Stimulated activated CD8-positive, alpha-beta memory T cell treated with anti-CD3 and anti-CD28 coated beads, Interleukin-2, amount 100 ng/mL, for 48 hours (primary cell): ENCODE results near the gene IGF2R.
"Not testable (repeated sequence)": the region's sequence is repeated elsewhere in the genome, so short reads cannot be mapped to it uniquely, and the experiment has no call there.

ENCODE experiments used
- DNase-seq, 2 donors: peaks; one replicate each; pipeline ENCODE4 v3.0.0-alpha.2; 2020; ENCODE audit warnings: low read depth in 2 of 2

IGF2R gene

GRCh38 chr6:160122744-160123143 lies 153.9 kb downstream of the IGF2R start:
- DNase-seq: no peak

GRCh38 chr6:160124007-160124406 lies 155.1 kb downstream of the IGF2R start:
- DNase-seq: no peak

DNA sequence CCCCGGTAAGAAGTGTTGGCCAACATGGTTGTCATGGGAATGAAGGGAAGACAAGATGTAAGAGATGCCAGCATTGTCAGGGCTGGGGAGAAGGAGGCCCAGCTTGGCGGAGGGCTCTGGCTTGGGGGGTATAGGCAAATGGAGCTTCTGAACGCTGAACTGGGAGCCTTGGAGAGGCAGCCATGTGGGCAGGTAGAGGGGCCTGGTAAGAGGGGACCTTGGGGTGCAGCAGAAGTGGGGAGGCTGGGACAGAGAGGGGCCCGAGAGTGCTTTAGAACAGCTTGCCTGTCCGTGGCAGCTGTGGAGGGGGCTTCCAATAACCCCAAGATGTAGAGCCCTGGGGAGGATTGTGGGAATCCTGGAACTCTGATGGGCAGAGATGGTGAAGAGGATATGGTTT lies 155.7 kb downstream of the IGF2R start:
- DNase-seq: no peak

DNA sequence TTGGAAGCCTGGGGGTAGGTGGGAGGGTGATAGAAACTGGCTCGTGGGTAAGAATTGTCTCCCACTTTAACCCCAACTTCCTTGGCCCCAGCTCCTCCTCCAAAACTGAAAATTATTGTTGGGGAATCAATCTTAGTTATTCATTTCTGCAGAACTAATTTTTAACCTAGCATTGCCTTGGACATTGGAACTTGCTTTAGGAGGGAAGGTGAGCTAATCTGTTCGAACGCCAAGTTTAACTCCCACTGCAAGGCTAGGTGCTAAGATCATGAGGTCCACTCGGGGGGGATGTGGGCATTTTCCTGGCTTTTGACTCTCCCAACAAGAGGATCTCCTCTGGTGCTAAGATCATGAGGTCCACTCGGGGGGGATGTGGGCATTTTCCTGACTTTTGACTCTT lies 156.2 kb downstream of the IGF2R start:
- DNase-seq: not testable (repeated sequence)

DNA sequence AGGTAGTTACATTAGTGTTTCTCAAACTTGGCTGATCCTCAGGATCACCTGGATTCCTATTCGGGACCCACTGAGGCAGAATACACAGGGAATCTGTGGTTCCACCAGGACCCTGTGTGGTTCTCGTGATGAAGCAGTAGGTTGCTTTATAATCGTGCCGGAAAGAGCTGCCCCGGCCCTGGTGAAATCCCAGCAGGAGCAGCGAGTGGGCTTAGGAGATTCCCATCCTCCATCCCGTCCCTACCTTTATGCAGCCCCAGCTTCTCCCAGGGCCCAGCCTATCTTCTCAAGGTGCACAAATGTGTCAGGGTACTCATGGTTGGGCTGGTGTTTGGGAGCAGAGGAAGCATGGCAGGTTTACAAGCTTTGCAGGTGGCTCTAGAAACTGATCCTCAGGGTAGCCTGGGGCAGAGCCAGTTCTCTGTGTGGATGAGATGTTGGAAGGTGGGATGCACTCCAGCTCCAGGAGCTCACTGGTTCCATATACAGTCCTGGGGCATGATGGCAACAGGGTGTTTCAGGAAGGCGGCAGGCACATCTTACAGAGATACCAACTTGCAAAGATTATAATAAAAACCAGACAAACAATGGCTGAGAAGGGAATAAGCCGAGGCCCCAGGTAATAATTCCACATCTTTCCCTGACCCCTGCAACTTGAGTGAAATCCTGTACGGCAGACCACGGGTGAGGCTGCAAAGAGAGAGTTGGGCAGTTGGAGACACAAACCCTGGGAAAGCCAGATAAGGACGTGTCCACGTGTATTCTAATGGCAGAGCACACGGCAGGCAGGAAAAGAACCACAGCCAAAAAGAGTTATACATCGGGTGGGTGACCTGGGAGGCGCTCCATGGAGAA lies 158.6 kb downstream of the IGF2R start:
- DNase-seq: no peak

GRCh38 chr6:160128125-160128683 lies 159.3 kb downstream of the IGF2R start:
- DNase-seq: no peak

DNA sequence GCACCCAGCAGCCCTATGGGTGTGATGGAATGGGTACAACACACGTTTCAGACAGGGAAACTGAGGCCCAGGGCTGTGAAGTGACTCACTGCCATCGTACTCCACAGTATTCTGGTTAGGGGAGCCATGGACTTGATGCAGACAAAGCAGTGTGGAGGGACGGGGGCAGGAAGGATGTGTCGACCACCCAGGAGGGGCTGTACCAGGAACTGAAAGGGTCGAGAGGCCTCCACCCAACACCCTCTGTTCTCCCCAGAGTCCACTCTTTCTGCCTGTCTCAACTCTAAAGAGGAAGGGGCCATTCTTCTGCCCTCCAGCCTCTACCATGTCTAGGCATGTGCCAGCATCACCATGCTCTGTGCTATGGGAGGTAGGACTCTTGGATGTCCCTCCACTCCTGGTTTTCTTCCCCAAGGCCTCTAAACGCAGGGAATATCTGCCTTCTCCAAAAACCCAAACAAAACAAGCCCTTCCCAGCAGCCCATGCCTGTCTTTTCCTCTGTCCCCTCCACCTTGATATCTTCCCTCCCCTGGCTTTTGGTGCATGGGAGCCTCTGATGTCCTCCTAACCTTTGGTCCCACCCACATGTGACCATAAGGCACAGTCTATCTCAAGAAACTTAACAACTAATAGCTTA lies 160.1 kb downstream of the IGF2R start:
- no peak for DNase-seq

DNA sequence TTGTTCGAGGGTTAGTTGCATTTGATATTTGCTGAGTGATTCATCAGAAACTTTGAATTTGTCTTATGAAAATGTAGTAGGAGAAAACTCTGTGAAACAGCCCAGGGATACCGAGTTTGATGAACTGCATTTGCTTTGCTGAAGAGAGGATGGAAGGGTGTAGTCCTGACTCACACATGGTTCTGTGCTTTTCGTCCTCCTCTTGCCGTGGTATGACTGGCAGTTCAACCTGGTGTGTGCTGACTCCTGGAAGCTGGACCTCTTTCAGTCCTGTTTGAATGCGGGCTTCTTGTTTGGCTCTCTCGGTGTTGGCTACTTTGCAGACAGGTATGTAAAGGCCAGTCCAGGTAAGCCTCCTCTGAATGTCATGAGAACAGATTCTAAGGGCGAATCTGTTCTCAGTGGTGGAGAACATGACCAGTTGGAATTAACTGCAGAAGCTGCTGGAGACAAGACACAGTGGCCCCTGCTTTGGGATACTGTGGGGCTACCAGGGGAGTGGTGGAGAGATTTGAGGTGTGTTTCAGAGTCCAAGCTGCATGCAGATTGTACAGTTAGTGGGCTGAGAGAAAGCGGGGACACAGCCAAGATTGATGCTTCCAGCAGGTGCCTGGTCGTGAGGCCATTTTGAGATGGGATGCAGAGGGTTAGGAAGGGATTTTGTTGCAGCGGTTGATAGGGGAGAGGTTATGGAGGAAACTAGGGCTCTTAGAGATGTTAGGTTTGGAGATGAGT lies 161.2 kb downstream of the IGF2R start:
- DNase-seq: no peak

GRCh38 chr6:160130729-160131484 lies 162.0 kb downstream of the IGF2R start:
- no peak for DNase-seq

DNA sequence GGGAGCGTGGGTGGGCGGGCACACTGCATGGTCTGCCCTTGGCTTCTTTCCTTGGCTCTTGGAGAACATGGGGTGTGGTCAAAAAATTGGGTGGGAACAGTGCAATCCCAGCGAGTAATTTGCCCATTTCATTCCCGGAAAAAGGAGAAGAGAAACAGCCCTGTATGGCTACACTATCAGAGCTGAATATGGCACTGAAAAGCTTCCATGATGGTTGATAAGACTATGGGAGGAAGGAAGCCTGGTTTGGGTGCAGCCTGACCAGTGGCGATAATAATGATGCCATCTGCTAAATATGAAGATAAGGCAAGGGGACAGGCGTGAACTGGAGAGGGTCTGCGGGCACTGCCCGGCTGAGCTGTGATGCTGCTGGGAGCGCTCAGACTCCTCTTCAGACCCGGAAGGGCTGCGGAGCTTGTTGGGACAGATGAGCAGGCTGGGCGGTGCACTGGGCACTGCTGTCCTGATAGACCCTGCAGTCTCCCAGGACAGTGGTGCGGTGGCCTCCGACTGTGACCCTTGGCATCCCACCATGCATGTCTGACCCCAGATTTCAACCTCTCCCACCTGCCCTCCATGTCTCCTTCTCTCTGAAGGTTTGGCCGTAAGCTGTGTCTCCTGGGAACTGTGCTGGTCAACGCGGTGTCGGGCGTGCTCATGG lies 162.9 kb downstream of the IGF2R start:
- no peak for DNase-seq

DNA sequence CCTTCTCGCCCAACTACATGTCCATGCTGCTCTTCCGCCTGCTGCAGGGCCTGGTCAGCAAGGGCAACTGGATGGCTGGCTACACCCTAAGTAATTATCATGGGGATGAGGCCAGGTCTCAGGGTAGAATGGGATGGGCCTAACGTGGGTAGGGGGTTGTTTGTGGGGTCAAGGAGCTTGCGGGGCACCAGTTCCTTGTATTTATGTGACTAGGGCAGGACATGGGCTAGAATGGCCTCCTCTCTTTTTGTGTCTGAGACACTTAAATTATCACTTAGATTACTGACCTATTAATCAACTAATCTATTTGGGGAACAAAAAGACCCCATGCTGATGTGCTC lies 163.4 kb downstream of the IGF2R start:
- no peak for DNase-seq

DNA sequence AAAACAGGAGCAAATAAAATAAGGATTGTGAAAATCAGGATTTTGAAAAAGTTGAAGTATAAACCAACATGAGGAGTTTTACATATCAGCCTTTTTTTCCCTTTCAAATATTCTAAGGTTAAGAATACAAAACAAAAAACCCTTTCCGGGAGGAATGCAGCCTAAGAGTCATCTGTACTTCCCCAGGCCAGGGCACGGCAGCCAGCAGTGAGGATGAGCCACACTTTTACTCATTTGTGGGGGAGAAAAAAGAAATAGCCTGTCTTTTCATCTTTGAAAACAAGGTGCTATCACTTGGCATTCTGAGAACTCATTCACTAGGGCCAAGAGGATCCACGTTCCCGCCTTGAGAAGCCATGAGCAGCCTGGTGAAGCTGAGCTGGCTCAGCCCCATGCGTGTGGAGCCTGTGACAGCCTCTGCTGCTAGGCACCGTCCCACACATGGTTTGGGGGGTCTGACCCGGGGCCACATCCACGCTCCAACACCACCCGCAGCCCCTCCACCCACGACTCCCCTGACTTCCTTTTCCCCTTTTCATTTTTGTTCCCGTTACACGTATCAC lies 164.0 kb downstream of the IGF2R start:
- DNase-seq: no peak

DNA sequence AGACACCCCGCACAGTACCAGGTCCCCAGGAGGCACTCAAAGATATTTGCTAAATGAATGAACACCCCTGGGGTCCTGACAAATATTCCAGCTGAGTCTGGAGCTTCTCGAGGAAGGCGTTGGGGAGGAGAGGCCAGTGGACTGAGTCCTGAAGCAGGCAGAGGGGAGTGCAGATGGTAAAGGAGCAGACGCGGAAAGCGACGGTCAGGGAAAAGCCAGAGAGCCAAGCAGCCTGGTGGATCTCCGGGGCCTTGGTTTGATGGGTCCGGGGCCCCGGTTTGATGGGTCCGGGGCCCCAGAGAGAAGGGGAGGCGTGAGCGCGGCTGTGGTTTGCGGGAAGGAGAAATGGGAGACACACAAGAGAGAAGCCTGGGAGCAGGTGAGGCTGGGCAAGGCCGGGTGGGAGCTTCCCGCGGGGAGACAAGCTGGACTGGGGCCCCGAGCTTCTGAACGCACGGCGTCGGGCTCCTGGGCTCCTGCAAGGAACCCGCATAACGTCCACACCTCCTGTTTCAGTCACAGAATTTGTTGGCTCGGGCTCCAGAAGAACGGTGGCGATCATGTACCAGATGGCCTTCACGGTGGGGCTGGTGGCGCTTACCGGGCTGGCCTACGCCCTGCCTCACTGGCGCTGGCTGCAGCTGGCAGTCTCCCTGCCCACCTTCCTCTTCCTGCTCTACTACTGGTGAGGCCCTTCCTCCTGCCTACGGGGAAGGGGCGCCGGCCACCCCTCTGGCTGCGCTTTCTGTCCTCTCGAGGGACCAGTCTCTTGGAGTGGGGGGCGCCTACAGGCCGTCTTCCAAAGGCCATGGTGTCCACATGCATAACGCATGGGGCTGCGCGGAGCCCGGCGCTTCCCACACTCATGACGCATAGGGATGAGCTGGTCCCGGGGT lies 164.8 kb downstream of the IGF2R start:
- no peak for DNase-seq

DNA sequence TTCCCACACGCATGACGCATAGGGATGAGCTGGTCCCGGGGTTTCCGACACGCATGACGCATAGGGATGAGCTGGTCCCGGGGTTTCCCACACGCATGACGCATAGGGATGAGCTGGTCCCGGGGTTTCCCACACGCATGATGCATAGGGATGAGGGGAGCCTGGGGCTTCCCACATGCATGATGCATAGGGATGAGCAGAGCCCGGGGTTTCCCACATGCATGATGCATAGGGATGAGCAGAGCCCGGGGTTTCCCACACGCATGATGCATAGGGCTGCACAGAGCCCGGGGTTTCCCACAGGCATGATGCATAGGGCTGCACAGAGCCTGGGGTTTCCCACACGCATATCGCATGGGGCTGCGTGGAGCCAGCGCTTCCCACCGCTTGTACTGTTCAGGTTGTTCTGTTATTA lies 165.5 kb downstream of the IGF2R start:
- DNase-seq: peak in 1 of 2 donors; percentile 19

DNA sequence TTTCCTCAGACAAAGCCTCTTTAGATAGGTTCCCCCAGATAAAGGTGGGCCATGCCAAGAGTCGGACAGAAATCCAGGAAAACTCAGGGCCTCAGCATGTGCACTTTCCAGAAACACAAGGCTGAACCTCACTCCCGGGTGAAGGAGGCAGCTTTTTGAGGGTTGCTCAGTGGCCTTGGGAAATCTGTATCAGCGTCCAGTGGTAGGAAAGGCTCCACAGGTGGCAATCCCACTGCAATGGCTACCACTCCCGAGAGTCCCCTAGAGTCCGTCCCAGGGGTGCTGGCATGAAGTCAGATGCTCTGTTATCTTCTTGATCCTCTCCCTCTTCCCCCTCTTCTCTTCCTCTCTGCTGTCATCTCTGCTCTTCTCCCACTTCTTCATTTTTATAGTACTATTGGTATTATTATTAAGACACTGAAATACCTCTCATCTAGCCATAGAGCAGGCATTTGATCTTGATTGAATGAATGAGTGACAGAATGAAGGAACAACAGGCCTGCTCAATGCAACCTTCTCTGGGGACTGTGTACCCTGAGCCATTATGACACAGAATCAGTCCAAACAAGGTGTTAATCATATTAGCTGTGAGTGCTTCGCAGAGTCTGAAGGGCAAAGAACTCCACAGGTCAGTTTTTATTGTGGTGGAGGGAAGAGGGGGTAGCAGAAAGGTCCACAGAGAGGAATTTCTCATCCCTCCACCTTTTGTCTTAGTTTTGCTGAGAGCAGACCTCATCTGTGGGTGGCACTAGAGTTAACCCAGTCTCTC lies 166.1 kb downstream of the IGF2R start:
- no peak for DNase-seq

DNA sequence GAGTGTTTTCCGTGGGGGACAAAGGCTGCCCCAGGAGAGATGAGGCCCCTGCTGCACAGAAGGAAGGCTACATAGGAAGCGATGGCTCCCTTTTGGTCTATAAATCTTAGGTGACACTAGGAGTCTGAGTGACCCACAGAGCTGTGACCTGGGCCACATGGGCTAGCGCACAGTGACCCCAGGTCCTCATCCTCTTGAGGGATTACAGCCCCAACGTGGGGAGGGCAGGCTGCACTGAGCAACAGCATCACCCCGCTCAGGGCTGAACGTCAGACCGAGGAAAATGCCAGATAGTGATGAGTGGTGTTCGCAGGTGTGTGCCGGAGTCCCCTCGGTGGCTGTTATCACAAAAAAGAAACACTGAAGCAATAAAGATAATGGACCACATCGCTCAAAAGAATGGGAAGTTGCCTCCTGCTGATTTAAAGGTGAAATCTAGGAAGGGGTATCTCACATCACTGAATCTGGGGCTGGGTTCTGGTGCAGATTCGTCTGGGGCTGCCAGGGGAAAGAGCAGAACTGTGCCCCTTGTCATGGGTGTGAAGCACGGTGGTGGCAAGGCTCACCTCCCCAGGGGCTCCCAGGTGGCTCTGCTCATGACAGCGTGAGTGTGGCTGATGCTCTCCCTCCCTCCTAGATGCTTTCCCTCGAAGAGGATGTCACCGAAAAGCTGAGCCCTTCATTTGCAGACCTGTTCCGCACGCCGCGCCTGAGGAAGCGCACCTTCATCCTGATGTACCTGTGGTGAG lies 167.2 kb downstream of the IGF2R start:
- no peak for DNase-seq

- no peak for DNase-seq
Observed at GRCh38 chr6:160137130-160137988, 168.5 kb downstream of the IGF2R start.
